Head of caudate nucleus (tissue), 42 donors: ENCODE results near the gene KAZN.

Source experiments
- DNase-seq, 42 donors: peaks; one replicate each; pipeline versions ENCODE4 v3.0.0 to v3.0.0-alpha.2; 2020 to 2021; ENCODE audit warnings: mixed read lengths in 7 of 42
- intact Hi-C: fragments of 100-400 bp; cut with DNase I; formaldehyde crosslinking; loops from one replicate; pipeline ENCODE4 v1.15.0; 2022

KAZN gene

DNA sequence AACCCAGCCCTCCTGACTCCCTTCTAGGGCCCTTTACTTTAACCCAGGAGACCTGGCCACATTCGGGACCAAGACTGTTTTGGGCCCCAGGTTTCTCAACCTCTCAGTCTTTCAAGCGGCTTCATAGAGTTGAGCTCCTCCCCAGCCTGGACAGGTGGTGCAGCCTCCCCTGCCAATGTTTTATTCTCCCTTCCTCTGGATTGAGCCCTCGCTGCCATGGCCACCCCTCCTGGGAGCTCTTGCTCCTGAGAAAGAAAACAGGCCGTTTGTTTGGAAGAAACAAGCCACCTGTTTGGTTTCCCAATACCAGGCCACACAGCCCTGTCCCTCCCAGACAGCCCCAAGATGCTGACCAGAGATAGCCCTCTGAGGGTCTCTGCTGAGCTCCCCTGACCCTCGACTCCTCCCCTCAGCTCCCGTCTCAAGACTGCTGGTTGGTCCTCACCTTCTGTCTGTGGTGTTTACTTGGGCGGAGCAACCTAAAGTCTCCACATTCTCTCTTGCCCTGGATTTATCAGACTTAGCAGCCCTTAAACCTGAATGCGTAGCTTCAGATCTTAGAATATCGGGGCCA is 558.4 kb downstream of the KAZN start:
- intact Hi-C loops, result no loop called here
- DNase-seq, result no peak

- intact Hi-C loops, result no loop called here
- no peak for DNase-seq
Measured at GRCh38 chr1:15157524-15158399, 559.3 kb downstream of the KAZN start.

- no peak for DNase-seq
- intact Hi-C loops, result no loop called here
Measured at GRCh38 chr1:15158506-15159165, 560.2 kb downstream of the KAZN start.

DNA sequence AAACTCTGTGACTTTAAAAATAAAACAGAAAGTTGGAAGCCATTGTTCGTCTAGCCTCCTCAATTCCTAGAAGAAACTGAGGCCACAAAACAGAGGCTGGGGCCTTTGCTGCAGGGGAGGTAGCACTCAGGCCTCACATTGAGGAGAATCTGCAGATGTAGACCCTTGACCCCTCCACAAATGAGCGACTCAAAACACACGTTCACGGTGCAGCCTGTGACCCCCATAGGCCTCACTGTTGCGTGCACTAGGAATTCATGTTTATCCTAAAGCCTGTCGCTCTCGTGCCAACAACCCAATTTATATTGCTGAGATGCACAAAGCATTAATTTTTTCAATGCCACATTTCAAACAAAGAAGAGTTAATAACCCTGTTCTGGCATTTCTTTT is 560.7 kb downstream of the KAZN start:
- DNase-seq, result no peak
- intact Hi-C loops, result no loop called here

DNA sequence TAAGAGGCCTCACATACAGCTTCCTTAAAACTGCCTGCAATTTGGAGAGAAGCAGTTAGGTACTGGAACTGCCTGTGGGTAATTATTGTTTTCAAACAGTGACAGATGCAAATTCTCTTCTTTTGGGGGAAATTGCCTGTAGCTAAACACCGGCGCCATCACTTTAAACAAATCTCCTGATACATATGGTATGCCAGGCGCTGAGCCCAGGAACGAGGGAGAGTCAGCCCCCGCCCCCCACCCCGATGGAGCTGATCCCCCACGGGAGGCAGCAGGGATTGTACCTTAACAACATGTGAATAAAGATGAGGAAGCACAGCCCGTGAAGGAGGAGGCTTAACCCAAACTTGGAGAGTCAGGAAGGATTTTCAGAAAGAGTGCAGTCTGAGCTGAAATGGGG is 562.1 kb downstream of the KAZN start:
- no peak for DNase-seq
- intact Hi-C loops, result no loop called here

GRCh38 chr1:15167386-15167785 is 568.9 kb downstream of the KAZN start:
- DNase-seq, result no peak
- intact Hi-C loops, result no loop called here
